Measurements from ENCODE around the gene SRP14.
A peak's percentile ranks its signal among the peaks of the same experiment; 100 is the strongest.
"Not testable (repeated sequence)": the region's sequence is repeated elsewhere in the genome, so short reads cannot be mapped to it uniquely, and the experiment has no call there.

Gene SRP14

GRCh38 chr15:40038638-40039543, at the start of gene SRP14:
Gene SRP14, minus strand, starts transcription at chr15:40039181. Its CDS starts 65 bp downstream, at chr15:40039116.
- Mint-ChIP-seq H3K27ac (peak within 1 kb of the TSS; percentile 97), H3K4me1 (ENCODE audit: low read depth) (peaks cover 56% of the 10 kb centered on the region), H3K27me3 (no peaks in the 10 kb centered on the region), H3K4me3 (peak within 1 kb of the TSS; percentile 99), H3K9me3 (no peaks in the 10 kb centered on the region), H3K36me3 (ENCODE audit: low read depth) (peaks cover 54% of the 10 kb centered on the region)

GRCh38 chr15:40087991-40088928, 49.3 kb upstream of the SRP14 start:
- Mint-ChIP-seq H3K36me3 (ENCODE audit: low read depth) (no peaks in the 10 kb centered on the region), H3K9me3 (no peaks in the 10 kb centered on the region), H3K27me3 (peaks cover 9% of the 10 kb centered on the region), H3K4me3 (no peak overlapping the region), H3K27ac (no peak overlapping the region), H3K4me1 (ENCODE audit: low read depth) (peaks cover 12% of the 10 kb centered on the region)

GRCh38 chr15:40087068-40087810, 48.3 kb upstream of the SRP14 start:
- no peak overlapping the region for H3K4me3 Mint-ChIP-seq
- no peaks in the 10 kb centered on the region for H3K36me3 Mint-ChIP-seq (ENCODE audit: low read depth)
- H3K4me1 Mint-ChIP-seq (ENCODE audit: low read depth): peaks cover 15% of the 10 kb centered on the region
- no peaks in the 10 kb centered on the region for H3K9me3 Mint-ChIP-seq
- H3K27ac Mint-ChIP-seq: no peak overlapping the region
- peaks cover 18% of the 10 kb centered on the region for H3K27me3 Mint-ChIP-seq

- H3K9me3 Mint-ChIP-seq: no peaks in the 10 kb centered on the region
- no peak overlapping the region for H3K4me3 Mint-ChIP-seq
- no peak overlapping the region for H3K27ac Mint-ChIP-seq
- H3K4me1 Mint-ChIP-seq (ENCODE audit: low read depth): peaks cover 34% of the 10 kb centered on the region
- no peaks in the 10 kb centered on the region for H3K36me3 Mint-ChIP-seq (ENCODE audit: low read depth)
- peaks cover 24% of the 10 kb centered on the region for H3K27me3 Mint-ChIP-seq
Measured at GRCh38 chr15:40085266-40085665, 46.3 kb upstream of the SRP14 start.

- Mint-ChIP-seq H3K36me3 (ENCODE audit: low read depth) (no peaks in the 10 kb centered on the region), H3K4me3 (no peak overlapping the region), H3K9me3 (no peaks in the 10 kb centered on the region), H3K27me3 (peaks cover 24% of the 10 kb centered on the region), H3K4me1 (ENCODE audit: low read depth) (peaks cover 38% of the 10 kb centered on the region), H3K27ac (no peak overlapping the region)
Measured at GRCh38 chr15:40084650-40085049, 45.7 kb upstream of the SRP14 start.

GRCh38 chr15:40082195-40082883, 43.4 kb upstream of the SRP14 start:
- H3K4me1 Mint-ChIP-seq (ENCODE audit: low read depth): peaks cover 38% of the 10 kb centered on the region
- H3K36me3 Mint-ChIP-seq (ENCODE audit: low read depth): no peaks in the 10 kb centered on the region
- H3K9me3 Mint-ChIP-seq: no peaks in the 10 kb centered on the region
- peaks cover 24% of the 10 kb centered on the region for H3K27me3 Mint-ChIP-seq
- H3K4me3 Mint-ChIP-seq: no peak overlapping the region
- H3K27ac Mint-ChIP-seq: peak overlapping the region; percentile 1

- Mint-ChIP-seq H3K27me3 (peaks cover 24% of the 10 kb centered on the region), H3K4me3 (peak overlapping the region; percentile 42), H3K9me3 (no peaks in the 10 kb centered on the region), H3K4me1 (ENCODE audit: low read depth) (peaks cover 38% of the 10 kb centered on the region), H3K27ac (peak overlapping the region; percentile 29), H3K36me3 (ENCODE audit: low read depth) (no peaks in the 10 kb centered on the region)
Measured at GRCh38 chr15:40081691-40082194, 42.8 kb upstream of the SRP14 start.

GRCh38 chr15:40080847-40081246, 41.9 kb upstream of the SRP14 start:
- H3K4me1 Mint-ChIP-seq (ENCODE audit: low read depth): peaks cover 38% of the 10 kb centered on the region
- no peaks in the 10 kb centered on the region for H3K9me3 Mint-ChIP-seq

GRCh38 chr15:40080104-40080503, 41.1 kb upstream of the SRP14 start:
- H3K9me3 Mint-ChIP-seq: no peaks in the 10 kb centered on the region
- no peak overlapping the region for H3K4me3 Mint-ChIP-seq
- H3K27ac Mint-ChIP-seq: no peak overlapping the region
- no peaks in the 10 kb centered on the region for H3K36me3 Mint-ChIP-seq (ENCODE audit: low read depth)
- peaks cover 41% of the 10 kb centered on the region for H3K4me1 Mint-ChIP-seq (ENCODE audit: low read depth)
- H3K27me3 Mint-ChIP-seq: peaks cover 24% of the 10 kb centered on the region

More at GRCh38 chr15:40080847-40081246, 41.9 kb upstream of the SRP14 start:
- no peak overlapping the region for H3K4me3 Mint-ChIP-seq
- H3K36me3 Mint-ChIP-seq (ENCODE audit: low read depth): no peaks in the 10 kb centered on the region
- H3K27ac Mint-ChIP-seq: no peak overlapping the region
- peaks cover 21% of the 10 kb centered on the region for H3K27me3 Mint-ChIP-seq

- H3K4me3 Mint-ChIP-seq: no peak overlapping the region
- peaks cover 24% of the 10 kb centered on the region for H3K27me3 Mint-ChIP-seq
- H3K27ac Mint-ChIP-seq: no peak overlapping the region
Measured at GRCh38 chr15:40079456-40079855, 40.5 kb upstream of the SRP14 start.

GRCh38 chr15:40075298-40076044, 36.5 kb upstream of the SRP14 start:
- Mint-ChIP-seq H3K4me3 (no peak overlapping the region), H3K27me3 (peaks cover 10% of the 10 kb centered on the region), H3K27ac (no peak overlapping the region)

More at GRCh38 chr15:40079456-40079855, 40.5 kb upstream of the SRP14 start:
- peaks cover 42% of the 10 kb centered on the region for H3K4me1 Mint-ChIP-seq (ENCODE audit: low read depth)
- no peaks in the 10 kb centered on the region for H3K36me3 Mint-ChIP-seq (ENCODE audit: low read depth)
- H3K9me3 Mint-ChIP-seq: no peaks in the 10 kb centered on the region

GRCh38 chr15:40074656-40075055, 35.7 kb upstream of the SRP14 start:
- peaks cover 23% of the 10 kb centered on the region for H3K4me1 Mint-ChIP-seq (ENCODE audit: low read depth)
- H3K27ac Mint-ChIP-seq; H3K4me3 Mint-ChIP-seq; H3K27me3 Mint-ChIP-seq; H3K9me3 Mint-ChIP-seq; H3K36me3 Mint-ChIP-seq (ENCODE audit: low read depth): not testable (repeated sequence)

More at GRCh38 chr15:40075298-40076044, 36.5 kb upstream of the SRP14 start:
- Mint-ChIP-seq H3K36me3 (ENCODE audit: low read depth) (no peaks in the 10 kb centered on the region), H3K9me3 (no peaks in the 10 kb centered on the region), H3K4me1 (ENCODE audit: low read depth) (peaks cover 25% of the 10 kb centered on the region)

- H3K27me3 Mint-ChIP-seq; H3K9me3 Mint-ChIP-seq; H3K36me3 Mint-ChIP-seq (ENCODE audit: low read depth): not testable (repeated sequence)
- Mint-ChIP-seq H3K4me1 (ENCODE audit: low read depth) (peaks cover 24% of the 10 kb centered on the region), H3K4me3 (peak overlapping the region; percentile 69), H3K27ac (peak overlapping the region; percentile 93)
Measured at GRCh38 chr15:40073716-40074490, 34.9 kb upstream of the SRP14 start.

Measured in stimulated activated naive CD8-positive, alpha-beta T cell treated with anti-CD3 and anti-CD28 coated beads, Interleukin-15, Interleukin-2, amounts not matched to agents 100 ng/mL and 50 ng/mL, for 24 hours (primary cell).